Right ventricle myocardium inferior (tissue), 1 donor: Measurements from ENCODE around the gene SRPK3. TPM values are rescaled to one million over a fixed set of nuclear protein-coding genes. Genes with fewer than 3 reads are reported as not detected.
"Not testable (repeated sequence)": the region's sequence is repeated elsewhere in the genome, so short reads cannot be mapped to it uniquely, and the experiment has no call there.

Experiments
- ATAC-seq: fragments of 200-7000 bp; cut with Tn5 transposase; one replicate; pipeline ENCODE4 v1.9.1; 2020; ENCODE audit warnings: mild to moderate bottlenecking, moderate library complexity
- DNase-seq: peaks from one replicate; pipeline ENCODE4 v3.0.0; 2021; ENCODE audit errors: missing footprints
- intact Hi-C: fragments of 100-400 bp; cut with DNase I; formaldehyde crosslinking; loops from one replicate; pipeline ENCODE4 v1.11.0; 2022
- total RNA-seq: library from RNA; stranded (reverse); fragmentation: NEBNext Ultra II Directional; extraction: Animal tissue kit (Norgen Biotek cat#: 25700); gene quantifications from one replicate; pipeline ENCODE4 v1.2.1, GENCODE V29; 2021
- donor health status: DM: no; HTN: yes; CAD: no; lungs with severe emphysema.

The SRPK3 gene
- total RNA-seq, 1 donor from 2014 or later, result 43.3 TPM

DNA sequence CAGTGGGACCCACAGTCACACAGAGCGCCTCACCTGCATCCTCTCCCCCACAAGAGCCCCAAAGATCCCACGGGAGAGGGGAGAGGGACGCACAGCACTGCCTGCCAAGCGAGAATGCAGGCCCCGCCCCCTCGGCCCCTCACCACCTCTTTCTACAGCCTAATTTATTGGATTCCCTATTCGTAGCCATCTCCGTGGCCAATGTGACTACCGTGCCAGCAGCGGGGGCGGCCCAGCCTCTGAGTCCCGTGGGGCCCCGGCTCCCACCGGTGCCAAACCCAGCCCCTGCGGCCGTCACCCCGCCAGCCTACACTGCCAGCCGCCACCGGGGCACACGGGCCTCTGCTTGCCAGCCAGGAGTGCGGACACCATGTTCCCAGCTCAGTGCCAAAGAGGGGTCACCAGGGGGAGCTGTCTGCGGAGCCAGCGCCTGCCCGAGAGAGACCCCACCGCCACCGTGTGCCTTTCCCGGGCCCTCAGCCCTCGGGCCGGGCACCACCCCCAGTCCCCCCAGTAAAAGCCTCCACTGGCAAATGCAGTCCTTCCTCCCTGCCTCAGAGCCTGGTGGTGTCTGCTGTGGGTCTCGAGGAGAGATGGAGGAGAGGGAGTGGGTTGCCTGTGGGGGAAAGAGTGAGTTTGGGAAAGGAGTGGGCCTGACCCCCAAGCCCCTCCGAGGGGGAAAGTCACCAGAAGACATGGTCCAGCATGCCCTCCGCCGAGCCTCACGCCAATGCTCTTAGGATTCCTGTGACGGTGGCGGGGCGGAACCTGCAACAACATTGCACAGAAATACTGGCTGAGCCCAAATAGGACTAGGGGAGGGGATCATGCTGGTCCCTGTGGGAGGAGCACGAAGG lies 36.4 kb upstream of the SRPK3 start:
- DNase-seq (no peak), ATAC-seq (no peak)
- intact Hi-C loops, result no loop called here

- ATAC-seq, intact Hi-C loops, DNase-seq: not testable (repeated sequence)
Observed at GRCh38 chrX:153745067-153745433, 35.8 kb upstream of the SRPK3 start.

GRCh38 chrX:153746359-153746758 lies 34.5 kb upstream of the SRPK3 start:
- intact Hi-C loops, result no loop called here
- DNase-seq (no peak), ATAC-seq (no peak)

GRCh38 chrX:153746991-153747390 lies 33.9 kb upstream of the SRPK3 start:
- intact Hi-C loops, DNase-seq, ATAC-seq: not testable (repeated sequence)

DNA sequence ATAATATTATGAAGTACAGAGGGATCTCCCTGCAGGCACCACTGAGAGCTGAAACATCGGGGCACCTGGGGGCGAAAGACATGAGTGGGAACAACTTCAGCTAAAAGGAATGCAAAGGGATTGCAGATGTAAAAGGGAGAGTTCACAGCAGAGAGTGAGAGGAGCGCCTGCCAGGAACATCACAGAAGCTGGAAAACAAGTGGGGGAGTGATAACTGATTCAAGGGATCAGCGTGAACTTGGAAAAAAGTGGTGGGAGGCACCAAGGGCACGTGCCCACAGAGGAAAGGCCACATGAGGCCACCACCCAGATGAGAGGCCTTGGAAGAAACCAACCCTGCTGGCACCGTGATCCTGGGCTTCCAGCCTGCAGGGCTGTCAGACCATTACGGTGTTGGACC lies 31.8 kb upstream of the SRPK3 start:
- ATAC-seq, DNase-seq, intact Hi-C loops: not testable (repeated sequence)

GRCh38 chrX:153750127-153750774 lies 30.6 kb upstream of the SRPK3 start:
- intact Hi-C loops, result no loop called here
- DNase-seq, result no peak

GRCh38 chrX:153755136-153755535 lies 25.7 kb upstream of the SRPK3 start:
- intact Hi-C loops, result no loop called here
- DNase-seq (no peak), ATAC-seq (no peak)

More at GRCh38 chrX:153750127-153750774, 30.6 kb upstream of the SRPK3 start:
- no peak for ATAC-seq

GRCh38 chrX:153761863-153762262 lies 19.0 kb upstream of the SRPK3 start:
- DNase-seq (no peak), ATAC-seq (no peak)
- intact Hi-C loops, result no loop called here

DNA sequence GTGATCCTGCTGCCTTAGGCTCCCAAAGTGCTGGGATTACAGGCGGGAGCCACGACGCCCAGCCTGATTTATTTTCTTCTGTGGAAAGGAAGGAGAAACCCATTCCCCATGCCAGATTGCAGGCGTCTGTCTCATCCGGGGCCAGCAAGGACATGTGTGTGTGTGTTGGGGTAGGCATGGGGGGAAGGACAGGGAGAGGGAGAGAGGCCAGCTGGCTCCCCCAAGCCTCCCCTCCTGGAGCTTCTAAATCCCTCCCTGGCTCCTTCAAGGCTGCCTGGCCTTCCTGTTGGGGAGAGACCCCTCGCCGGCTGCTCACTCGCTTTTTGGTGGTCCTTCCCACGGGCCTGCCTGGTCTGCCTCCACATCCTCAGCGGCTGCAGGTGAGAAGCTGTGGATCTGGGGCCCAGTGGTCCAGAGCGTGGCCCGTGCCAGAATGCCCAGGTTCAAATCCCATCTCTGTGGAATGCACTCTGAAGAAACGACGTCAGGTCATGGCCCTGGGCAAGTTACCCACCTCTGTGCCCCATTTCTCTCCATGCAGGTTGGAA lies 18.1 kb upstream of the SRPK3 start:
- no peak for ATAC-seq
- intact Hi-C loops, result no loop called here
- DNase-seq, result no peak

DNA sequence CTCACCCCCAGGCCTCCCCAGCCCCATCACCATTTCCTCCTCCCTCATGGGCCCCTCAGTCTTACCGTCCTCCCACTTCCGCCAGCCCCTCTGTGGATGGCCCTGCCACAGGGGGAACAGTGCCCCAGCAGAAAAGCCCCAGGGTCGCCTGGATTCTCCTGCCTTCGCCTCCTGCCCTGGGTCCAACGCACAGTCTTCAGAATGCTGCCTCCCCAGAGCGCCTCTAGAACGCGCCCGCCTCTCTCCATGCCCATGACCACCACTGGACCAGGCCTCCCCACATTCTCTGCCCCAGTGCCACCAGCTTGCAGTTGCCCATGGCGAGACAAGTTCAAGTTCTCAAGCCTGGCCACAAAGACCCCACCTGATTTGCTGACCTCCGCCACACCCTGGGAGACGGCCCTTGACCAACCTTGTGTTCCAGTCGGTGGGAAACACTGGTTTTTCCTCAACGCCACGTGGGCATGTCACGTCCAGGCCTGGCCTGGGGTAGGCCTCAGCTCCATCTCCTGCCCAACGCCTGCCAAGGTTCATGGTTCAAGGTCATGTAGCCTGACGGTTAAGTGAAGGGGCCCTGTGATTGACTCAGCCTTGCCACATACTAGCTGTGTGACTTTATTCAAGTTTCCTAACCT lies 17.4 kb upstream of the SRPK3 start:
- intact Hi-C loops, result no loop called here
- DNase-seq (no peak), ATAC-seq (no peak)

- DNase-seq (peak; percentile 89), ATAC-seq (peak; percentile 84)
- intact Hi-C loops, result loop anchor here (1.0 kb wide), 1 partner anchor 189 kb away; no protein-coding TSS in a partner anchor
Observed at GRCh38 chrX:153763989-153764755, 16.7 kb upstream of the SRPK3 start, which contains the start of gene PLXNB3. Gene PLXNB3 (plus strand): TSS chrX:153764249. CDS start chrX:153765536, 1,287 bp downstream.

GRCh38 chrX:153764786-153765137 lies 16.1 kb upstream of the SRPK3 start:
- ATAC-seq (no peak), DNase-seq (no peak)
- intact Hi-C loops, result loop anchor here (1.0 kb wide), 1 partner anchor 189 kb away; no protein-coding TSS in a partner anchor

GRCh38 chrX:153765138-153766079 lies 15.4 kb upstream of the SRPK3 start:
- intact Hi-C loops, result no loop called here
- ATAC-seq (peak; percentile 47), DNase-seq (no peak)

GRCh38 chrX:153766098-153766817 lies 14.6 kb upstream of the SRPK3 start:
- no peak for DNase-seq
- ATAC-seq, result no peak
- intact Hi-C loops, result no loop called here

GRCh38 chrX:153766871-153767673 lies 13.8 kb upstream of the SRPK3 start:
- DNase-seq (no peak), ATAC-seq (no peak)
- intact Hi-C loops, result no loop called here

DNA sequence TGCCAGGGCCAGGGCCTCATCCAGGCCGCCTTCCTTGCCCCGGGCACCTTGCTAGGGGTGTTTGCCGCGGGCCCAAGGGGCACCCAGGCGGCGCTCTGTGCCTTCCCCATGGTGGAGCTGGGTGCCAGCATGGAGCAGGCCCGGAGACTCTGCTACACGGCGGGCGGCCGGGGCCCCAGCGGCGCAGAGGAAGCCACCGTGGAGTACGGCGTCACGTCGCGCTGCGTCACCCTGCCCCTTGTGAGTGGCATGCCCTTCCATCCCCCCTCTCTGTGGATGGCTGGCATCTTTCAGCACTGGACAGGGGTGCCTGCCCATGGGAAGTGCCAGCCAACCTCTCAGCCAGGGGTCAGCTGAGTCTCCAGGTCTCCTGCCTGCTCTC lies 13.2 kb upstream of the SRPK3 start:
- intact Hi-C loops, result no loop called here
- no peak for ATAC-seq
- no peak for DNase-seq
